ENCODE results near the gene HIVEP3.

Gene HIVEP3

GRCh38 chr1:41955461-41956159, 36.9 kb upstream of the HIVEP3 start (continued):
- TF ChIP-seq ZNF518A (tag by site-specific recombination; conservative IDR thresholded peaks at IDR 0.05; ENCODE audit: low read depth) = no peak
- TF ChIP-seq, protein P1, sequence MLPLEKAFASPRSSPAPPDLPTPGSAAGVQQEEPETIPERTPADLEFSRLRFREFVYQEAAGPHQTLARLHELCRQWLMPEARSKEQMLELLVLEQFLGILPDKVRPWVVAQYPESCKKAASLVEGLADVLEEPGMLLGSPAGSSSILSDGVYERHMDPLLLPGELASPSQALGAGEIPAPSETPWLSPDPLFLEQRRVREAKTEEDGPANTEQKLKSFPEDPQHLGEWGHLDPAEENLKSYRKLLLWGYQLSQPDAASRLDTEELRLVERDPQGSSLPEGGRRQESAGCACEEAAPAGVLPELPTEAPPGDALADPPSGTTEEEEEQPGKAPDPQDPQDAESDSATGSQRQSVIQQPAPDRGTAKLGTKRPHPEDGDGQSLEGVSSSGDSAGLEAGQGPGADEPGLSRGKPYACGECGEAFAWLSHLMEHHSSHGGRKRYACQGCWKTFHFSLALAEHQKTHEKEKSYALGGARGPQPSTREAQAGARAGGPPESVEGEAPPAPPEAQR (tag by site-specific recombination; IDR thresholded peaks at IDR 0.05) = no peak
- TF ChIP-seq, protein P2, sequence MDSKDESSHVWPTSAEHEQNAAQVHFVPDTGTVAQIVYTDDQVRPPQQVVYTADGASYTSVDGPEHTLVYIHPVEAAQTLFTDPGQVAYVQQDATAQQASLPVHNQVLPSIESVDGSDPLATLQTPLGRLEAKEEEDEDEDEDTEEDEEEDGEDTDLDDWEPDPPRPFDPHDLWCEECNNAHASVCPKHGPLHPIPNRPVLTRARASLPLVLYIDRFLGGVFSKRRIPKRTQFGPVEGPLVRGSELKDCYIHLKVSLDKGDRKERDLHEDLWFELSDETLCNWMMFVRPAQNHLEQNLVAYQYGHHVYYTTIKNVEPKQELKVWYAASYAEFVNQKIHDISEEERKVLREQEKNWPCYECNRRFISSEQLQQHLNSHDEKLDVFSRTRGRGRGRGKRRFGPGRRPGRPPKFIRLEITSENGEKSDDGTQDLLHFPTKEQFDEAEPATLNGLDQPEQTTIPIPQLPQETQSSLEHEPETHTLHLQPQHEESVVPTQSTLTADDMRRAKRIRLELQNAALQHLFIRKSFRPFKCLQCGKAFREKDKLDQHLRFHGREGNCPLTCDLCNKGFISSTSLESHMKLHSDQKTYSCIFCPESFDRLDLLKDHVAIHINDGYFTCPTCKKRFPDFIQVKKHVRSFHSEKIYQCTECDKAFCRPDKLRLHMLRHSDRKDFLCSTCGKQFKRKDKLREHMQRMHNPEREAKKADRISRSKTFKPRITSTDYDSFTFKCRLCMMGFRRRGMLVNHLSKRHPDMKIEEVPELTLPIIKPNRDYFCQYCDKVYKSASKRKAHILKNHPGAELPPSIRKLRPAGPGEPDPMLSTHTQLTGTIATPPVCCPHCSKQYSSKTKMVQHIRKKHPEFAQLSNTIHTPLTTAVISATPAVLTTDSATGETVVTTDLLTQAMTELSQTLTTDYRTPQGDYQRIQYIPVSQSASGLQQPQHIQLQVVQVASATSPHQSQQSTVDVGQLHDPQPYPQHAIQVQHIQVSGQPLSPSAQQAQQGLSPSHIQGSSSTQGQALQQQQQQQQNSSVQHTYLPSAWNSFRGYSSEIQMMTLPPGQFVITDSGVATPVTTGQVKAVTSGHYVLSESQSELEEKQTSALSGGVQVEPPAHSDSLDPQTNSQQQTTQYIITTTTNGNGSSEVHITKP (tag by site-specific recombination; IDR thresholded peaks at IDR 0.05) = peak; percentile 86
- peak; percentile 63 for TF ChIP-seq WT1 (tag by site-specific recombination; IDR thresholded peaks at IDR 0.05)
- TF ChIP-seq ZSCAN23 (tag by site-specific recombination; IDR thresholded peaks at IDR 0.05) = peak; percentile 94
- peak; percentile 94 for TF ChIP-seq ATF2 (tag by site-specific recombination; IDR thresholded peaks at IDR 0.05; ENCODE audit: low read depth)
- no peak for TF ChIP-seq ZNF16 (tag by site-specific recombination; IDR thresholded peaks at IDR 0.05; ENCODE audit: low read depth)
- peak; percentile 95 for TF ChIP-seq ZNF629 (tag by site-specific recombination; IDR thresholded peaks at IDR 0.05)
- peak; percentile 99 for TF ChIP-seq SP7 (tag by site-specific recombination; IDR thresholded peaks at IDR 0.05)
- no peak for TF ChIP-seq ZNF449 (tag by site-specific recombination; IDR thresholded peaks at IDR 0.05)
- TF ChIP-seq ZNF423 (tag by site-specific recombination; IDR thresholded peaks at IDR 0.05) = no peak
- no peak for TF ChIP-seq MYNN (tag by site-specific recombination; IDR thresholded peaks at IDR 0.05; ENCODE audit: borderline replicate concordance)
- TF ChIP-seq ZSCAN4 (tag by site-specific recombination; IDR thresholded peaks at IDR 0.05) = peak; percentile 91
- no peak for TF ChIP-seq YY2 (tag by site-specific recombination; IDR thresholded peaks at IDR 0.05)
- no peak; the same call in 1 of the 2 replicates for TF ChIP-seq ZNF654 (tag by site-specific recombination; IDR thresholded peaks at IDR 0.05; ENCODE audit: low read depth)
- TF ChIP-seq ZNF488 (tag by site-specific recombination; IDR thresholded peaks at IDR 0.05) = no peak
- no peak for TF ChIP-seq ZBTB10 (tag by site-specific recombination; IDR thresholded peaks at IDR 0.05)
- TF ChIP-seq ZNF426 (tag by site-specific recombination; IDR thresholded peaks at IDR 0.05) = no peak
- no peak for TF ChIP-seq ZNF707 (tag by site-specific recombination; IDR thresholded peaks at IDR 0.05)
- TF ChIP-seq ZBTB17 (tag by site-specific recombination; IDR thresholded peaks at IDR 0.05) = peak; percentile 26; the same call in 1 of the 2 replicates

Measured in HEK293 (cell line).